IMR-90 (cell line): ENCODE results near the gene CUL7.

Experiments
- CEBPB ChIP-seq: IDR thresholded peaks from 2 replicates; pipeline ENCODE4 v1.6.1; 2012; ENCODE audit warnings: low read depth, low read length, improper control_type of control experiment
- CTCF ChIP-seq: conservative IDR thresholded peaks from 2 replicates; pipeline ENCODE4 v1.5.1; 2012; ENCODE audit warnings: mild to moderate bottlenecking, low read depth, low read length, improper control_type of control experiment
- FOS ChIP-seq: fragments of 150-350 bp; IDR thresholded peaks from 2 replicates; pipeline ENCODE4 v1.6.1; 2016; ENCODE audit warnings: low read depth, low read length
- MAZ ChIP-seq: IDR thresholded peaks from 2 replicates; pipeline ENCODE4 v1.6.1; 2012; ENCODE audit warnings: low read depth, mild to moderate bottlenecking, low read length, improper control_type of control experiment, moderate library complexity, borderline replicate concordance
- MXI1 ChIP-seq: IDR thresholded peaks from 2 replicates; pipeline ENCODE4 v1.6.1; 2012; ENCODE audit warnings: low read depth, mild to moderate bottlenecking, low read length, moderate library complexity, borderline replicate concordance
- POLR2A ChIP-seq: IDR thresholded peaks from 2 replicates; pipeline ENCODE4 v1.6.1; 2012; ENCODE audit warnings: mild to moderate bottlenecking, low read depth, low read length
- RAD21 ChIP-seq: IDR thresholded peaks from 2 replicates; pipeline ENCODE4 v1.6.1; 2012; ENCODE audit warnings: low read length, improper control_type of control experiment
- RFX5 ChIP-seq: IDR thresholded peaks from 2 replicates; pipeline ENCODE4 v1.8.0; 2012; ENCODE audit warnings: low read depth, mild to moderate bottlenecking, low read length, moderate library complexity
- SMC3 ChIP-seq: fragments of 150-350 bp; IDR thresholded peaks from 2 replicates; pipeline ENCODE4 v1.6.1; 2016; ENCODE audit warnings: low read depth, mild to moderate bottlenecking, antibody characterized with exemption, low read length, moderate library complexity
- USF2 ChIP-seq: fragments of 150-350 bp; IDR thresholded peaks from 2 replicates; pipeline ENCODE4 v1.6.1; 2017; ENCODE audit warnings: mild to moderate bottlenecking, antibody characterized with exemption, low read length, low read depth
- TF ChIP-seq, protein P1 (sequence below): fragments of 150-350 bp; IDR thresholded peaks from 2 replicates; pipeline ENCODE4 v1.6.1; 2016; ENCODE audit warnings: low read depth, mild to moderate bottlenecking, low read length, moderate library complexity, borderline replicate concordance

- TF ChIP-seq POLR2A: no peak
- TF ChIP-seq CTCF: no peak
- TF ChIP-seq, protein P1, sequence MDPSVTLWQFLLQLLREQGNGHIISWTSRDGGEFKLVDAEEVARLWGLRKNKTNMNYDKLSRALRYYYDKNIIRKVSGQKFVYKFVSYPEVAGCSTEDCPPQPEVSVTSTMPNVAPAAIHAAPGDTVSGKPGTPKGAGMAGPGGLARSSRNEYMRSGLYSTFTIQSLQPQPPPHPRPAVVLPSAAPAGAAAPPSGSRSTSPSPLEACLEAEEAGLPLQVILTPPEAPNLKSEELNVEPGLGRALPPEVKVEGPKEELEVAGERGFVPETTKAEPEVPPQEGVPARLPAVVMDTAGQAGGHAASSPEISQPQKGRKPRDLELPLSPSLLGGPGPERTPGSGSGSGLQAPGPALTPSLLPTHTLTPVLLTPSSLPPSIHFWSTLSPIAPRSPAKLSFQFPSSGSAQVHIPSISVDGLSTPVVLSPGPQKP: no peak
- TF ChIP-seq MAZ: no peak
- TF ChIP-seq CEBPB: no peak
- TF ChIP-seq SMC3: no peak
- TF ChIP-seq MXI1: no peak
- TF ChIP-seq RAD21: no peak
- no peak for TF ChIP-seq FOS
- TF ChIP-seq USF2: no peak
- no peak for TF ChIP-seq RFX5
These were observed 14.9 kb downstream of the CUL7 start for GRCh38 chr6:43038727-43039126.
